OCI-LY3 (cell line): ENCODE results near the gene HDAC7.
"Not testable (repeated sequence)": the region's sequence is repeated elsewhere in the genome, so short reads cannot be mapped to it uniquely, and the experiment has no call there.

ENCODE experiments used
- H2AFZ ChIP-seq: fragments of 200-600, 300-600 bp; shearing (Covaris generic); 2 replicates; pipeline ENCODE4 v1.6.0; 2014; ENCODE audit warnings: antibody characterized with exemption, low read depth, low read length
- H3K27ac ChIP-seq: fragments of 200-600, 300-600 bp; sonication (generic); 2 replicates; pipeline ENCODE4 v1.5.1; 2014; ENCODE audit warnings: mild to moderate bottlenecking, low read length, moderate library complexity, mixed read lengths
- H3K27me3 ChIP-seq: fragments of 200-600, 300-600 bp; sonication (generic); 2 replicates; pipeline ENCODE4 v1.6.1; 2014; ENCODE audit warnings: low read depth, low read length, mixed read lengths
- H3K36me3 ChIP-seq: fragments of 200-600, 300-600 bp; sonication (generic); replicated peaks from 2 replicates; pipeline ENCODE3; 2014; ENCODE audit warnings: low read depth, low read length, mixed read lengths
- H3K4me1 ChIP-seq: fragments of 300-600, 200-600 bp; sonication (generic); 2 replicates; pipeline ENCODE4 v1.6.1; 2014; ENCODE audit warnings: low read length, mixed read lengths
- H3K4me2 ChIP-seq: fragments of 200-600, 300-600 bp; sonication (generic); 2 replicates; pipeline ENCODE4 v1.6.1; 2014; ENCODE audit warnings: low read length, mixed read lengths
- H3K4me3 ChIP-seq: fragments of 300-600, 200-600 bp; sonication (generic); 2 replicates; pipeline ENCODE4 v1.5.1; 2014; ENCODE audit warnings: antibody characterized with exemption, mild to moderate bottlenecking, low read length, moderate library complexity
- H3K79me2 ChIP-seq: fragments of 300-600, 200-600 bp; shearing (Covaris generic); 2 replicates; pipeline ENCODE4 v1.6.1; 2014; ENCODE audit warnings: mild to moderate bottlenecking, low read length, mixed read lengths
- H3K9ac ChIP-seq: fragments of 300-600, 200-600 bp; shearing (Covaris generic); 2 replicates; pipeline ENCODE4 v1.6.0; 2014; ENCODE audit warnings: mild to moderate bottlenecking, low read length, moderate library complexity
- H3K9me3 ChIP-seq: fragments of 200-600, 300-600 bp; shearing (Covaris generic); 2 replicates; pipeline ENCODE4 v1.6.1; 2014; ENCODE audit warnings: low read length, mixed read lengths; ENCODE audit not compliant: insufficient read depth
- H4K20me1 ChIP-seq: fragments of 200-600, 300-600 bp; sonication (generic); 2 replicates; pipeline ENCODE4 v1.6.1; 2016; ENCODE audit warnings: low read length, mixed read lengths; ENCODE audit not compliant: insufficient read depth
- CTCF ChIP-seq: fragments of 200-600, 300-600 bp; sonication (generic); IDR thresholded peaks from 2 replicates; pipeline ENCODE4 v1.5.1; 2014; ENCODE audit warnings: antibody characterized with exemption, low read length, low read depth
- EZH2phosphoT487 ChIP-seq: fragments of 200-600 bp; shearing (Covaris generic); IDR thresholded peaks from 2 replicates; pipeline ENCODE4 v1.6.1; 2018; ENCODE audit warnings: antibody characterized with exemption, mixed run types, low read depth

The HDAC7 gene

DNA sequence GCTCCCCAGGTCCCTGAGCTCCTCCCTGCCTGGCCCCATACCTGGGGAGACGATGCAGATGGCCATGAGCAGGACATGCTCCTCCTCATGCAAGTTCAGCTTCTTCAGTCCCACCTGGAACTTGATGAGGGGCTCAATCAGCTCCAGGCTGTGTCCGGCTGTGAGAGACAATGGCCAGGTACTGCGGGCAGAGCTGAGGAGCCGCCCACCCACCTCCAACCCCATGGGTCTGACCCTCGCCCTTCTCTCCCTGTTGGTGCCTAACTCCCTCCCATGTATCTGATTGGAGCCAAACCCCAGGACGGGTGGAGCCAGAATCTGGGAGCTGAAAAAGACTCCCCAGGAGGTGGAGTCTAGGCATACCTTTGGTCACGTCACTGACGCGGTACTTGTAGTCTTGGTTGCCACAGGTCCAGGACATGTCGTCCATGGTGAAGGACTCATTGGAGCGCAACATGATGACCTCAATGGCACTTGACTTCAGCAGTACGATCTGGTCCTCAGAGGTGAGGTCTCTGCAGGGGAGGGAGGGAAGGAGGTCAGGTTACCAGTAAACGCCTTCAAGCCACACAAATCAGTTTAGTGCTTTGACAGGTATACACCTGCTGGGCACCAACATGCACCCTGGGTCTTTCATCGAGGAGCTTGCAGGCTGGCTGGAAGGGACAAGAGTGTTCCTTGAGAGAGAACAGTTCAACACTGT lies 26.7 kb upstream of the HDAC7 start:
- H4K20me1 ChIP-seq = no peaks in the 10 kb centered on the region
- no peak overlapping the region for H3K4me3 ChIP-seq
- H3K9ac ChIP-seq = no peak overlapping the region
- H3K4me2 ChIP-seq = no peak overlapping the region
- H3K4me1 ChIP-seq = no peaks in the 10 kb centered on the region
- no peak overlapping the region for H3K27ac ChIP-seq
- TF ChIP-seq EZH2phosphoT487 (no peak), CTCF (no peak)
- H3K27me3 ChIP-seq = peaks cover 37% of the 10 kb centered on the region
- no peaks in the 10 kb centered on the region for H3K9me3 ChIP-seq
- no peaks in the 10 kb centered on the region for H3K36me3 ChIP-seq
- no peak overlapping the region for H2AFZ ChIP-seq
- no peaks in the 10 kb centered on the region for H3K79me2 ChIP-seq

DNA sequence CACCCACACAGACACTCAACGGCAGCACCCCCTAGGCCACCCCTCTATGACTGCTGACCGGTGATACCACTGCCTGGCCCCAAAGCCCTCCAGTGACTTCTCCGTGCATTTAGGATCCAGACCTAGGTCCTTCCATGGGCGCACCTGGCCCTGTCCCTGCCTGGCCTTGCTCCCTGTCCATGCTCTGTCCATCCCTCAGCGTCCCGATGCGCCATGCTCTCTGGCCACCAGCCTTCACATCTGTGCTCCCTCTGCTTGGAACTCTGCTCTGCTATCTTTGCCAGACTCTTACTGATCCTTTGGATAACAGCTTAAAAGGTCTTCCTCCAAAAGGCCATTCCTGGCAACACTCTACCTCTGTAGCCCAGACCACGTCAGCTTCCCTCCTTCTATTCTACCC lies 25.4 kb upstream of the HDAC7 start:
- no peak overlapping the region for H2AFZ ChIP-seq
- H3K9ac ChIP-seq = no peak overlapping the region
- no peak overlapping the region for H3K4me2 ChIP-seq
- no peaks in the 10 kb centered on the region for H3K79me2 ChIP-seq
- H3K36me3 ChIP-seq = no peaks in the 10 kb centered on the region
- H3K27ac ChIP-seq = no peak overlapping the region
- no peak overlapping the region for H3K4me3 ChIP-seq
- no peaks in the 10 kb centered on the region for H3K9me3 ChIP-seq
- peaks cover 50% of the 10 kb centered on the region for H3K27me3 ChIP-seq
- H4K20me1 ChIP-seq = no peaks in the 10 kb centered on the region
- H3K4me1 ChIP-seq = no peaks in the 10 kb centered on the region
- TF ChIP-seq EZH2phosphoT487 = no peak
- TF ChIP-seq CTCF = no peak

DNA sequence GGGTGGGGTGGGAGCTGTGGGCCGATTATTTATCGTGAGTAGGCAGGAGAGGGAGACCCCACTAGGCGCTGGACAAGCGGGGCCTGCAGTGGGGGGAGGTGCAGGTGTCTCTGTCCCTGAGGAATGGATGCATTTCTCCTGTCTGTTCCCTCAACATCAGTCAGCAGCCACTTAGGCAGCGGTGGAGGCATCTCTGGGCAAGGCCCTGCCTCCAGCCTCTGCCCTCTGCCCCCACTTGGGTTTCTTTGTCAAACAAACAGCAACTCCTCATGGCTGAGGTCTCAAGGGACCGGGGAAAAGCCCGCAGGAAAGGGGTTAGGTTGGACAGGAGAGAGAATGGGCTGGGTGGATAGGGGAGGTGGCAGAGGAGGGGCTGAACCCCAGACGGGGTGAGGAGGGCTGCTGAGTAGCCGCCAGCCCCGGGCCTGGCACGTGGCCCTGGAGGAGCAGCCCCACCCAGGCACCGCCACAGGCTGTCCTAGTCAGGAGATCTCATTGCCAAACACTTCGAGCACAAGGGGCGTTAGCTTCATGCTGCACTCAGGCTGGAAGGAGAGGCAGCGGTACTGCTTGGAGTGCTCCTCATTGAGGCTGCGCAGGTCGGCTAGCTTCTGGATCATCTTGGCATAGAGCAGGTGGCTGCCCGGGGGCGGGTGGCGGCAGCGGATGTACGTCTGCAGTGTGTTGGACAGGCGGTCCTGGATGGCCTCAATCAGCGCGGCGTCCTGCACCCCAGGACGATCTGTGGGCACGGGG lies 24.7 kb upstream of the HDAC7 start:
- Histone ChIP-seq H3K9ac (no peak overlapping the region), H3K27ac (no peak overlapping the region), H3K4me3 (no peak overlapping the region), H3K4me2 (no peak overlapping the region), H3K27me3 (peaks cover 53% of the 10 kb centered on the region), H2AFZ (no peak overlapping the region), H3K79me2 (no peaks in the 10 kb centered on the region), H4K20me1 (no peaks in the 10 kb centered on the region), H3K36me3 (no peaks in the 10 kb centered on the region), H3K9me3 (no peaks in the 10 kb centered on the region), H3K4me1 (no peaks in the 10 kb centered on the region)
- TF ChIP-seq CTCF (no peak), EZH2phosphoT487 (no peak)

- H3K4me3 ChIP-seq = no peak overlapping the region
- H3K27ac ChIP-seq = no peak overlapping the region
- H4K20me1 ChIP-seq = no peaks in the 10 kb centered on the region
- H2AFZ ChIP-seq = no peak overlapping the region
- TF ChIP-seq EZH2phosphoT487 (no peak), CTCF (no peak)
- H3K36me3 ChIP-seq = no peaks in the 10 kb centered on the region
- H3K4me1 ChIP-seq = no peaks in the 10 kb centered on the region
- H3K79me2 ChIP-seq = no peaks in the 10 kb centered on the region
- H3K4me2 ChIP-seq = no peak overlapping the region
- H3K27me3 ChIP-seq = peaks cover 57% of the 10 kb centered on the region
- no peak overlapping the region for H3K9ac ChIP-seq
- no peaks in the 10 kb centered on the region for H3K9me3 ChIP-seq
Measured at GRCh38 chr12:47843226-47843980, 23.7 kb upstream of the HDAC7 start.

DNA sequence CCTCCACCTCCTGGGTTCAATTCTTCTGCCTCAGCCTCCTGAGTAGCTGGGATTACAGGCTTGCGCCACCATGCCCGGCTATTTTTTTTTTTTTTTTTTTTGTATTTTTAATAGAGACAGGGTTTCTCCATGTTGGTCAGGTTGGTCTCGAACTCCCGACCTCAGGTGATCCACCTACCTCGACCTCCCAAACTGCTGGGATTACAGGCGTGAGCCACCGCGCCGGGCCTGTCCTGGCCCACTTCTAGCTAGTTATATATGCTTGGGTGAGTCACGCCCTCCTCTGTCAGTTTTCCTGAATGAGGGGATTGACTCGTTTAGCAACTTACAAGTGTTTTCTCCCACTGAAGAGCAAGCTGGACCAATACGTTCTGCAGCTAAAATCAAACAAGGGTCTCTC lies 22.8 kb upstream of the HDAC7 start:
- not testable (repeated sequence) for H3K9me3 ChIP-seq, H3K79me2 ChIP-seq, H3K36me3 ChIP-seq, H4K20me1 ChIP-seq, H3K9ac ChIP-seq, H3K4me1 ChIP-seq, H3K4me2 ChIP-seq, H3K27ac ChIP-seq, H2AFZ ChIP-seq, H3K4me3 ChIP-seq
- peaks cover 57% of the 10 kb centered on the region for H3K27me3 ChIP-seq
